ENCODE results near the gene ZNF3. TPM values are rescaled to one million over a fixed set of nuclear protein-coding genes. Genes with fewer than 3 reads are reported as not detected.
A peak's percentile ranks its signal among the peaks of the same experiment; 100 is the strongest.

The ZNF3 gene
- 17.3 and 21.3 TPM in 2 replicates for total RNA-seq

GRCh38 chr7:100081535-100082102 is at the start of gene ZNF3:
TSS of gene ZNF3 (minus strand) at chr7:100081723. CDS start at chr7:100077357, 4,366 bp downstream.

GRCh38 chr7:100126931-100127865 is 45.7 kb upstream of the ZNF3 start, which contains the start of gene MBLAC1:
TSS of gene MBLAC1 (plus strand) at chr7:100126967. CDS start at chr7:100127396, 429 bp downstream.

GRCh38 chr7:100119072-100119969 is 37.8 kb upstream of the ZNF3 start, which contains the start of the genes CNPY4 and TAF6:
TSS of gene CNPY4 (plus strand) at chr7:100119634. CDS start at chr7:100119745, 111 bp downstream.
TSS of gene TAF6 (minus strand) at chr7:100119358. CDS start at chr7:100114209, 5,149 bp downstream.

GRCh38 chr7:100101016-100101862 is 19.7 kb upstream of the ZNF3 start, which contains the start of the genes AP4M1 and MCM7:
TSS of gene AP4M1 (plus strand) at chr7:100101643. CDS start at chr7:100101715, 72 bp downstream.
TSS of gene MCM7 (minus strand) at chr7:100101397. CDS start at chr7:100101294, 103 bp downstream.

GRCh38 chr7:100088621-100089457 is 7.3 kb upstream of the ZNF3 start, which contains the start of gene COPS6:
TSS of gene COPS6 (plus strand) at chr7:100088969. CDS start at chr7:100088991, 22 bp downstream.

GRCh38 chr7:100049441-100050291 is 31.9 kb downstream of the ZNF3 start, which contains the start of gene ZSCAN21:
TSS of gene ZSCAN21 (plus strand) at chr7:100049774. CDS start at chr7:100057007, 7,233 bp downstream.

Small RNAs within 50 kb of the gene (small RNA-seq; reads per million reads assigned to genes)
- gene MIR106B: 2,663 reads per million, percentile 100 among the genes with 10 or more reads in this experiment
- 637 reads per million, percentile 99 among the genes with 10 or more reads in this experiment for gene MIR25
- gene MIR93: 3,264 reads per million, percentile 100 among the genes with 10 or more reads in this experiment

Other genes starting within 250 kb of the ZNF3 start
- under 0.01 TPM in 1 of 2 replicates, not detected in the other for gene OR2AE1, start 204.7 kb downstream of the ZNF3 start, total RNA-seq
- gene TRIM4, start 162.2 kb downstream of the ZNF3 start, total RNA-seq: 20.9 and 22.3 TPM in 2 replicates
- gene GJC3, start 152.1 kb downstream of the ZNF3 start, total RNA-seq: 0.20 TPM in 1 of 2 replicates, not detected in the other
- gene AZGP1, start 105.7 kb downstream of the ZNF3 start, total RNA-seq: not detected in 2 replicates
- 33.1 and 36.0 TPM in 2 replicates for gene ZKSCAN1, start 66.1 kb downstream of the ZNF3 start, total RNA-seq
- gene ZSCAN21, start 31.9 kb downstream of the ZNF3 start, total RNA-seq: 7.7 and 8.0 TPM in 2 replicates
- 53.6 and 65.9 TPM in 2 replicates for gene COPS6, start 7.2 kb upstream of the ZNF3 start, total RNA-seq
- 95.2 and 194 TPM in 2 replicates for gene MCM7, start 19.7 kb upstream of the ZNF3 start, total RNA-seq
- gene AP4M1, start 19.9 kb upstream of the ZNF3 start, total RNA-seq: 14.1 and 15.8 TPM in 2 replicates
- gene TAF6, start 37.6 kb upstream of the ZNF3 start, total RNA-seq: 34.2 and 44.2 TPM in 2 replicates
- gene CNPY4, start 37.9 kb upstream of the ZNF3 start, total RNA-seq: 10.8 and 17.3 TPM in 2 replicates
- gene MBLAC1, start 45.2 kb upstream of the ZNF3 start, total RNA-seq: 0.73 and 1.6 TPM in 2 replicates
- gene LAMTOR4, start 67.2 kb upstream of the ZNF3 start, total RNA-seq: 59.4 and 82.3 TPM in 2 replicates
- 7.3 and 10.0 TPM in 2 replicates for gene TRAPPC14, start 77.0 kb upstream of the ZNF3 start, total RNA-seq
- gene GAL3ST4, start 86.9 kb upstream of the ZNF3 start, total RNA-seq: 1.8 and 3.7 TPM in 2 replicates
- 0.73 and 2.3 TPM in 2 replicates for gene GPC2, start 95.7 kb upstream of the ZNF3 start, total RNA-seq
- gene STAG3, start 96.2 kb upstream of the ZNF3 start, total RNA-seq: 0.73 and 1.6 TPM in 2 replicates
- gene PVRIG, start 138.2 kb upstream of the ZNF3 start, total RNA-seq: not detected in 2 replicates
- gene SPDYE3, start 226.0 kb upstream of the ZNF3 start, total RNA-seq: not detected in 2 replicates

Data from subcutaneous preadipocyte (primary cell).